Endothelial cell of umbilical vein (primary cell): ENCODE data around the gene OTUD7B. TPM values are rescaled to one million over a fixed set of nuclear protein-coding genes. Genes with fewer than 3 reads are reported as not detected.

ENCODE experiments used
- BruUV-seq: library from RNA; stranded (reverse); fragments of 400-500 nt; replicated peaks from 2 replicates; lab custom pipeline; 2021; lab: Mats Ljungman, UMichigan
- CTCF ChIA-PET: fragments of 300-600, 350-600 bp; sonication (Branson Sonifier 250); formaldehyde crosslinking; loops from one replicate; lab custom pipeline; 2021; ENCODE audit warnings: antibody characterized with exemption, inconsistent platforms; lab: Charles Lee
- POLR2A ChIA-PET: fragments of 300-600, 350-600 bp; sonication (Branson Sonifier 250); formaldehyde crosslinking; loops from one replicate; lab custom pipeline; 2021; ENCODE audit warnings: antibody characterized with exemption, inconsistent platforms; lab: Charles Lee
- DNase-seq: peaks from one replicate; pipeline ENCODE4 v3.0.0-alpha.2; 2011; ENCODE audit warnings: low read depth, low spot score
- FAIRE-seq: peaks from 2 replicates; lab custom pipeline; 2011; peaks lifted over from hg19 to GRCh38; lab: Jason Lieb, UNC
- H2AFZ ChIP-seq: 2 replicates; pipeline ENCODE4 v1.6.0; 2012; ENCODE audit warnings: low read depth, low read length, control low read depth, inconsistent platforms
- H3K27ac ChIP-seq: 2 replicates; pipeline ENCODE4 v1.5.1; 2011; ENCODE audit warnings: low read depth, mild to moderate bottlenecking, control low read depth, low read length, moderate library complexity; ENCODE audit not compliant: insufficient read depth
- H3K27me3 ChIP-seq, 2 experiments: 2 replicates each; pipeline versions ENCODE4 v1.6.0 to v1.6.1; 2011; ENCODE audit warnings: low read length in 2 of 2, mixed read lengths in 1 of 2; ENCODE audit not compliant: control insufficient read depth in 2 of 2, insufficient read depth in 2 of 2
- H3K36me3 ChIP-seq, 2 experiments: 2 replicates in 1 of 2; 3 replicates in 1 of 2; pipeline ENCODE4 v1.5.1; 2011; ENCODE audit warnings: low read length in 2 of 2, mild to moderate bottlenecking in 1 of 2, moderate library complexity in 1 of 2; ENCODE audit not compliant: control insufficient read depth in 2 of 2, insufficient read depth in 2 of 2; ENCODE audit errors: extremely low read depth in 1 of 2
- H3K4me1 ChIP-seq: 3 replicates; pipeline ENCODE4 v1.5.1; 2011; ENCODE audit warnings: mild to moderate bottlenecking, low read length; ENCODE audit not compliant: control insufficient read depth, insufficient read depth; ENCODE audit errors: extremely low read depth
- H3K4me2 ChIP-seq: 2 replicates; pipeline ENCODE4 v1.6.1; 2011; ENCODE audit warnings: low read length, control low read depth, mixed read lengths; ENCODE audit not compliant: insufficient read depth
- H3K4me3 ChIP-seq, 3 experiments: fragments of 200-600 bp in 1 of 3; sonication (generic), shearing (Covaris generic) in 1 of 3; replicated peaks in 1 of 3; 2 replicates each; pipeline ENCODE4 v1.5.1; 2011 to 2016; ENCODE audit warnings: control low read depth in 3 of 3, low read length in 3 of 3, mild to moderate bottlenecking in 2 of 3, inconsistent platforms in 1 of 3, low read depth in 1 of 3, moderate library complexity in 1 of 3; ENCODE audit not compliant: insufficient read depth in 1 of 3
- H3K79me2 ChIP-seq: 2 replicates; pipeline ENCODE4 v1.6.0; 2012; ENCODE audit warnings: low read length, inconsistent platforms; ENCODE audit not compliant: control insufficient read depth, insufficient read depth
- H3K9ac ChIP-seq: replicated peaks from 2 replicates; pipeline ENCODE3; 2011; ENCODE audit warnings: low read length, control low read depth; ENCODE audit not compliant: insufficient read depth; ENCODE audit errors: extremely low read depth
- H3K9me1 ChIP-seq: replicated peaks from 3 replicates; pipeline ENCODE4 v1.6.0; 2011; ENCODE audit warnings: mild to moderate bottlenecking, low read length; ENCODE audit not compliant: control insufficient read depth, insufficient read depth; ENCODE audit errors: extremely low read depth
- H3K9me3 ChIP-seq: replicated peaks from 2 replicates; pipeline ENCODE4 v1.5.1; 2012; ENCODE audit warnings: low read length, inconsistent platforms; ENCODE audit not compliant: control insufficient read depth, insufficient read depth
- H4K20me1 ChIP-seq: replicated peaks from 2 replicates; pipeline ENCODE3; 2011; ENCODE audit warnings: mild to moderate bottlenecking, low read length; ENCODE audit not compliant: control insufficient read depth, insufficient read depth; ENCODE audit errors: extremely low read depth
- CTCF ChIP-seq, 2 donors: IDR thresholded peaks; 1 replicate in 1 of 2; 2 replicates in 1 of 2; pipeline ENCODE4 v1.5.1; 2011; ENCODE audit warnings: low read length in 2 of 2, mild to moderate bottlenecking in 2 of 2, moderate library complexity in 2 of 2, control low read depth in 1 of 2, inconsistent platforms in 1 of 2, low read depth in 1 of 2; ENCODE audit not compliant: insufficient read depth in 1 of 2; ENCODE audit errors: extremely low read depth in 1 of 2
- EZH2 ChIP-seq: IDR thresholded peaks from 2 replicates; pipeline ENCODE4 v1.6.1; 2012; ENCODE audit warnings: borderline replicate concordance, low read depth, mild to moderate bottlenecking, moderate library complexity, low read length, inconsistent platforms; ENCODE audit not compliant: severe bottlenecking
- FOS ChIP-seq: IDR thresholded peaks from 2 replicates; pipeline ENCODE4 v1.6.1; 2011; ENCODE audit warnings: mild to moderate bottlenecking, low read length, moderate library complexity, borderline replicate concordance; ENCODE audit not compliant: insufficient read depth
- GATA2 ChIP-seq: IDR thresholded peaks from 2 replicates; pipeline ENCODE4 v1.7.0; 2011; ENCODE audit warnings: low read depth, mild to moderate bottlenecking, moderate library complexity, mixed read lengths, low read length; ENCODE audit not compliant: insufficient read length, insufficient read depth
- MYC ChIP-seq: IDR thresholded peaks from one replicate; pipeline ENCODE4 v1.6.1; 2011; ENCODE audit warnings: mild to moderate bottlenecking, low read depth, low read length
- POLR2A ChIP-seq: IDR thresholded peaks from 2 replicates; pipeline ENCODE4 v1.6.1; 2012; ENCODE audit warnings: low read depth, mild to moderate bottlenecking, control low read depth, low read length
- POLR2AphosphoS5 ChIP-seq: IDR thresholded peaks from 2 replicates; pipeline ENCODE4 v1.6.1; 2012; ENCODE audit warnings: low read depth, mild to moderate bottlenecking, control low read depth, low read length, moderate library complexity; ENCODE audit not compliant: insufficient read depth
- dilution Hi-C: fragments of 300-500 bp; cut with MboI; formaldehyde crosslinking; loops from one replicate; pipeline ENCODE4 v1.15.0; 2019; ENCODE audit warnings: low sequenced_read_pairs; ENCODE audit not compliant: extremely low pct_ligation_motif_present
- intact Hi-C: fragments of 100-400 bp; cut with micrococcal nuclease; formaldehyde crosslinking; loops from one replicate; pipeline ENCODE4 v1.10.0; 2022
- polyA plus RNA-seq, 4 experiments: library from polyadenylated mRNA; depleted of rRNA in 3 of 4; stranded (reverse) in 3 of 4; unstranded in 1 of 4; fragments of >200 nt; gene quantifications; 2 replicates each; pipeline versions ENCODE4 v1.2.1 to v1.2.3, GENCODE V29; 2011 to 2012; ENCODE audit warnings: missing spikeins in 1 of 4
- total RNA-seq: library from RNA; stranded (reverse); gene quantifications from 2 replicates; pipeline ENCODE4 v1.2.3, GENCODE V29; 2021

OTUD7B gene
- total and polyA plus RNA-seq, 2 donors (not counting 3 experiments of a cell fraction or from before 2014, with no cell fraction given): 4.3 to 22.8 TPM

- POLR2A ChIA-PET: interaction anchor here (0.6 kb wide), 1 partner anchor 33 kb away, joined by 4 read pairs; no protein-coding TSS in a partner anchor
- no TSS peak for BruUV-seq
- dilution Hi-C loops: no loop called here
- no peaks in the 10 kb centered on the region for H3K79me2 ChIP-seq
- intact Hi-C loops: no loop called here
- FAIRE-seq: no peak
- no peaks in the 10 kb centered on the region for H3K36me3 ChIP-seq
- no peak overlapping the region for H3K9ac ChIP-seq
- H3K4me3 ChIP-seq: no peak overlapping the region
- H3K27ac ChIP-seq: no peak overlapping the region
- no peak overlapping the region for H3K4me2 ChIP-seq
- H3K27me3 ChIP-seq: no peaks in the 10 kb centered on the region
- H3K4me1 ChIP-seq: peaks cover 8% of the 10 kb centered on the region
- H4K20me1 ChIP-seq: no peaks in the 10 kb centered on the region
- H2AFZ ChIP-seq: no peak overlapping the region
- DNase-seq: no peak
- H3K9me3 ChIP-seq: no peaks in the 10 kb centered on the region
- CTCF ChIA-PET: interaction anchor here (1.4 to 1.5 kb wide), 2 partner anchors 19 to 170 kb away, joined by 3 read pairs; no protein-coding TSS in a partner anchor
- H3K9me1 ChIP-seq: no peaks in the 10 kb centered on the region
- TF ChIP-seq POLR2AphosphoS5 (no peak), EZH2 (no peak), CTCF (IDR thresholded peaks at IDR 0.05; ENCODE audit: extremely low read depth in 1 of 2, insufficient read depth in 1 of 2, low read depth in 1 of 2, low read length in 2 of 2) (no peak), FOS (no peak), POLR2A (no peak), GATA2 (no peak), MYC (no peak)
These were observed 6.8 kb upstream of the OTUD7B start for GRCh38 chr1:150017206-150017750.
